IMR-90 (cell line): ENCODE measurements around the gene PADI6. TPM values are rescaled to one million over a fixed set of nuclear protein-coding genes. Genes with fewer than 3 reads are reported as not detected.

Experiments
- ATAC-seq: fragments of 200-7000 bp; cut with Tn5 transposase; 2 replicates; pipeline ENCODE4 v1.9.1; 2020; ENCODE audit warnings: low read depth, mild to moderate bottlenecking, moderate library complexity
- BruUV-seq: library from RNA; stranded (reverse); fragments of 400-500 nt; replicated peaks from 2 replicates; lab custom pipeline; 2021; lab: Mats Ljungman, UMichigan
- CTCF ChIA-PET: fragments of 300-600 bp; formaldehyde crosslinking; extraction: SDS; loops from one replicate; lab custom pipeline; 2021; ENCODE audit warnings: antibody characterized with exemption; lab: Yijun Ruan, JAX
- POLR2A ChIA-PET: fragments of 300-600 bp; sonication (Branson Sonifier 250); formaldehyde crosslinking; loops from one replicate; lab custom pipeline; 2022; ENCODE audit warnings: antibody characterized with exemption; ENCODE audit not compliant: unreplicated experiment; lab: Charles Lee
- DNase-seq: peaks from one replicate; pipeline ENCODE4 v3.0.0; 2013
- H2AFZ ChIP-seq: replicated peaks from 2 replicates; pipeline ENCODE3; 2013; ENCODE audit warnings: low read length, mild to moderate bottlenecking; ENCODE audit not compliant: poor library complexity
- H2AK5ac ChIP-seq: 2 replicates; pipeline ENCODE4 v1.6.1; 2013; ENCODE audit warnings: low read depth, low read length, inconsistent platforms
- H2AK9ac ChIP-seq: replicated peaks from 2 replicates; pipeline ENCODE3; 2013; ENCODE audit warnings: mild to moderate bottlenecking, low read depth, low read length, moderate library complexity; ENCODE audit not compliant: poor library complexity
- H2BK120ac ChIP-seq: 2 replicates; pipeline ENCODE4 v1.6.1; 2013; ENCODE audit warnings: low read depth, low read length, inconsistent platforms
- H2BK15ac ChIP-seq: 3 replicates; pipeline ENCODE4 v1.6.1; 2013; ENCODE audit warnings: low read depth, low read length, inconsistent platforms
- H2BK20ac ChIP-seq: 2 replicates; pipeline ENCODE4 v1.6.1; 2013; ENCODE audit warnings: low read depth, mild to moderate bottlenecking, inconsistent platforms, low read length, moderate library complexity
- H2BK5ac ChIP-seq: 2 replicates; pipeline ENCODE4 v1.6.1; 2013; ENCODE audit warnings: mild to moderate bottlenecking, low read depth, low read length, inconsistent platforms; ENCODE audit not compliant: poor library complexity, severe bottlenecking
- H3K14ac ChIP-seq: replicated peaks from 2 replicates; pipeline ENCODE4 v1.6.1; 2013; ENCODE audit warnings: low read depth, low read length, inconsistent platforms
- H3K18ac ChIP-seq: 2 replicates; pipeline ENCODE4 v1.6.1; 2013; ENCODE audit warnings: low read depth, low read length, control low read depth
- H3K23ac ChIP-seq: 2 replicates; pipeline ENCODE4 v1.6.1; 2013; ENCODE audit warnings: low read depth, low read length, inconsistent platforms
- H3K27ac ChIP-seq: 2 replicates; pipeline ENCODE4 v1.5.1; 2013; ENCODE audit warnings: mild to moderate bottlenecking, control low read depth, low read length; ENCODE audit not compliant: insufficient read depth
- H3K27me3 ChIP-seq: 2 replicates; pipeline ENCODE4 v1.6.1; 2013; ENCODE audit warnings: low read length; ENCODE audit not compliant: control insufficient read depth, insufficient read depth
- H3K36me3 ChIP-seq: 2 replicates; pipeline ENCODE4 v1.6.1; 2013; ENCODE audit warnings: low read length, mixed read lengths; ENCODE audit not compliant: control insufficient read depth, insufficient read depth
- H3K4ac ChIP-seq: 2 replicates; pipeline ENCODE4 v1.6.1; 2013; ENCODE audit warnings: low read depth, low read length, inconsistent platforms
- H3K4me1 ChIP-seq: 2 replicates; pipeline ENCODE4 v1.6.1; 2013; ENCODE audit warnings: low read length, mixed read lengths; ENCODE audit not compliant: control insufficient read depth, insufficient read depth
- H3K4me2 ChIP-seq: 2 replicates; pipeline ENCODE4 v1.6.1; 2013; ENCODE audit warnings: low read depth, mild to moderate bottlenecking, control low read depth, low read length, moderate library complexity
- H3K4me3 ChIP-seq: 2 replicates; pipeline ENCODE4 v1.5.1; 2013; ENCODE audit warnings: low read depth, mild to moderate bottlenecking, control low read depth, low read length, moderate library complexity; ENCODE audit not compliant: insufficient read depth
- H3K56ac ChIP-seq: 2 replicates; pipeline ENCODE4 v1.6.1; 2013; ENCODE audit warnings: low read length, inconsistent platforms; ENCODE audit not compliant: insufficient read depth; ENCODE audit errors: extremely low read depth
- H3K79me1 ChIP-seq, 2 experiments: 2 replicates each; pipeline ENCODE4 v1.6.1; 2013; ENCODE audit warnings: low read length in 2 of 2, inconsistent platforms in 1 of 2, low read depth in 1 of 2
- H3K9ac ChIP-seq: 2 replicates; pipeline ENCODE4 v1.6.1; 2013; ENCODE audit warnings: low read depth, low read length, control low read depth
- H3K9me1 ChIP-seq: 2 replicates; pipeline ENCODE4 v1.6.1; 2013; ENCODE audit warnings: low read length, inconsistent platforms; ENCODE audit not compliant: insufficient read depth
- H3K9me3 ChIP-seq: 2 replicates; pipeline ENCODE4 v1.6.1; 2013; ENCODE audit warnings: low read length; ENCODE audit not compliant: control insufficient read depth, insufficient read depth
- H4K20me1 ChIP-seq: 2 replicates; pipeline ENCODE4 v1.6.1; 2013; ENCODE audit warnings: low read length, inconsistent platforms; ENCODE audit not compliant: insufficient read depth
- H4K5ac ChIP-seq: 2 replicates; pipeline ENCODE4 v1.6.1; 2013; ENCODE audit warnings: mild to moderate bottlenecking, low read depth, low read length, control low read depth
- H4K8ac ChIP-seq, 2 experiments: 2 replicates each; pipeline ENCODE4 v1.6.1; 2013; ENCODE audit warnings: low read depth in 2 of 2, low read length in 2 of 2, control low read depth in 1 of 2, inconsistent platforms in 1 of 2
- H4K91ac ChIP-seq: 2 replicates; pipeline ENCODE4 v1.6.1; 2013; ENCODE audit warnings: low read depth, low read length, inconsistent platforms; ENCODE audit not compliant: insufficient read depth
- MAFK ChIP-seq: IDR thresholded peaks from 2 replicates; pipeline ENCODE4 v1.6.1; 2012; ENCODE audit warnings: low read depth, low read length, improper control_type of control experiment
- MAZ ChIP-seq: IDR thresholded peaks from 2 replicates; pipeline ENCODE4 v1.6.1; 2012; ENCODE audit warnings: low read depth, mild to moderate bottlenecking, low read length, improper control_type of control experiment, moderate library complexity, borderline replicate concordance
- POLR2A ChIP-seq: IDR thresholded peaks from 2 replicates; pipeline ENCODE4 v1.6.1; 2012; ENCODE audit warnings: mild to moderate bottlenecking, low read depth, low read length
- RCOR1 ChIP-seq: IDR thresholded peaks from 2 replicates; pipeline ENCODE4 v1.6.1; 2012; ENCODE audit warnings: mild to moderate bottlenecking, low read length, improper control_type of control experiment; ENCODE audit not compliant: insufficient replicate concordance
- RFX5 ChIP-seq: IDR thresholded peaks from 2 replicates; pipeline ENCODE4 v1.8.0; 2012; ENCODE audit warnings: low read depth, mild to moderate bottlenecking, low read length, moderate library complexity
- WGBS, 2 experiments: methylation state at CpG; one replicate each; pipeline versions ENCODE4 v1.1.5 to v1.1.7; 2013; ENCODE audit warnings: missing lambda C conversion rate in 2 of 2; ENCODE audit not compliant: insufficient read length in 1 of 2; ENCODE audit errors: extremely low coverage in 2 of 2; 5-methylcytosine and 5-hydroxymethylcytosine counted together
- dilution Hi-C: fragments of 300-500 bp; cut with HindIII; formaldehyde crosslinking; loops from one replicate; pipeline ENCODE4 v1.14.3; 2018; ENCODE audit warnings: low sequenced_read_pairs; ENCODE audit not compliant: unreplicated experiment
- in situ Hi-C: fragments of 300-500 bp; cut with MboI; formaldehyde crosslinking; loops from 3 replicates; pipeline ENCODE4 v1.14.3; 2019; ENCODE audit warnings: low sequenced_read_pairs, inconsistent platforms, mixed read lengths
- intact Hi-C: fragments of 100-400 bp; cut with micrococcal nuclease; formaldehyde crosslinking; loops from 2 replicates; pipeline ENCODE4 v1.10.0; 2022
- polyA plus RNA-seq, 3 experiments: library from polyadenylated mRNA; depleted of rRNA; stranded (reverse); fragments of >200 nt; gene quantifications; 2 replicates each; pipeline ENCODE4 v1.2.3, GENCODE V29; 2012; ENCODE audit warnings: low replicate concordance in 1 of 3
- total RNA-seq: library from RNA; depleted of rRNA; stranded (reverse); fragments of >200 nt; gene quantifications from 2 replicates; pipeline ENCODE4 v1.2.3, GENCODE V29; 2012

Gene PADI6
- total and polyA plus RNA-seq, 2 of the 4 experiments (the other 2 are of a cell fraction) = not detected

GRCh38 chr1:17363771-17364170 is 8.2 kb upstream of the PADI6 start:
- H2BK5ac ChIP-seq = no peak overlapping the region
- H2AK5ac ChIP-seq = no peak overlapping the region
- peaks cover 25% of the 10 kb centered on the region for H3K27me3 ChIP-seq
- no peak overlapping the region for H3K4me3 ChIP-seq
- H3K4ac ChIP-seq = no peak overlapping the region
- WGBS, 2 experiments = no CpG with 5 or more reads among the region's 4 CpGs
- H3K18ac ChIP-seq = no peak overlapping the region
- no peaks in the 10 kb centered on the region for H3K4me1 ChIP-seq
- H4K20me1 ChIP-seq = no peaks in the 10 kb centered on the region
- H3K56ac ChIP-seq = no peak overlapping the region
- ATAC-seq = no peak
- H3K23ac ChIP-seq = no peak overlapping the region
- no peak overlapping the region for H3K4me2 ChIP-seq
- H3K27ac ChIP-seq = no peak overlapping the region
- H2BK20ac ChIP-seq = no peak overlapping the region
- intact Hi-C loops (no loop called here), dilution Hi-C loops (no loop called here), in situ Hi-C loops (no loop called here)
- POLR2A ChIA-PET = no interaction called here
- TF ChIP-seq POLR2A (no peak), MAFK (no peak), RCOR1 (no peak), RFX5 (no peak), MAZ (no peak)
- H4K8ac ChIP-seq = no peak overlapping the region
- H2BK120ac ChIP-seq = no peak overlapping the region
- no peaks in the 10 kb centered on the region for H3K36me3 ChIP-seq
- no peak overlapping the region for H4K91ac ChIP-seq
- no peak overlapping the region for H4K5ac ChIP-seq
- no peaks in the 10 kb centered on the region for H3K9me3 ChIP-seq
- H2BK15ac ChIP-seq = no peak overlapping the region
- H3K14ac ChIP-seq = no peak overlapping the region
- BruUV-seq = no TSS peak
- no peak overlapping the region for H2AK9ac ChIP-seq
- H3K79me1 ChIP-seq = no peaks in the 10 kb centered on the region
- peak overlapping the region; percentile 23 for H2AFZ ChIP-seq
- CTCF ChIA-PET = no interaction called here
- no peak overlapping the region for H3K9ac ChIP-seq
- DNase-seq = no peak
- H3K9me1 ChIP-seq = no peaks in the 10 kb centered on the region
